CD4-positive, alpha-beta T cell treated with Interleukin-12 subunit alpha and Interleukin-12 subunit beta, for 1 hour (primary cell): ENCODE measurements around the gene NUDT19.
"Not testable (repeated sequence)": the region's sequence is repeated elsewhere in the genome, so short reads cannot be mapped to it uniquely, and the experiment has no call there.

ENCODE experiments used
- DNase-seq: peaks from one replicate; pipeline ENCODE4 v3.0.0-alpha.2; 2020

The NUDT19 gene

GRCh38 chr19:32675720-32676185, 15.9 kb upstream of the NUDT19 start, which contains the start of gene RGS9BP:
TSS of gene RGS9BP (plus strand) at chr19:32675848. CDS start at chr19:32676264, 416 bp downstream.
- DNase-seq = peak; percentile 76

GRCh38 chr19:32676186-32676894, 15.3 kb upstream of the NUDT19 start:
- peak; percentile 19 for DNase-seq

DNA sequence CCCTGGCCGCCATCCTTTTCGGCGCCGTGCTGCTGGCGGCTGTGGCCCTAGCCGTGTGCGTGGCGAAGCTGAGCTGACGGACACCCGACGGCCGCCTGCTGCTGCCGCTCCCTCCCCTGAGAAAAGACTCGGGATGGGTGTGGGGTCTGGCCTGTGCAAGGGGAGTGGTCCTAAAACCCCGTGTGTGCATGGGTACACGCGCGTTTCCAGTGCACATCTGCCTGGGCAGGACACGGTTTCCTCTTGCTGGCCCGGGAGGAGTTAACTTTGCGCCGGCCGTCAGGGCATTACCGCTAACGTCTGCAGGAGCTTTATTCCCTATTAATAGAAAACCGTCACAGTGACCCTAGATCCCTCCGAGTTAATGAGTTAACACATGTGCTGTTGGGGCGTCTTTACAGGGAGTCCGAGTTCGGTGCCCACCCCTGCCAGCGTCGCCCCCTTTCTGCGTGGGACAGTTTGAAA, 14.7 kb upstream of the NUDT19 start:
- DNase-seq = no peak

- no peak for DNase-seq
These were observed 14.0 kb upstream of the NUDT19 start for GRCh38 chr19:32677657-32678056.

- DNase-seq = no peak
These were observed 10.6 kb upstream of the NUDT19 start for GRCh38 chr19:32680986-32681385.

DNA sequence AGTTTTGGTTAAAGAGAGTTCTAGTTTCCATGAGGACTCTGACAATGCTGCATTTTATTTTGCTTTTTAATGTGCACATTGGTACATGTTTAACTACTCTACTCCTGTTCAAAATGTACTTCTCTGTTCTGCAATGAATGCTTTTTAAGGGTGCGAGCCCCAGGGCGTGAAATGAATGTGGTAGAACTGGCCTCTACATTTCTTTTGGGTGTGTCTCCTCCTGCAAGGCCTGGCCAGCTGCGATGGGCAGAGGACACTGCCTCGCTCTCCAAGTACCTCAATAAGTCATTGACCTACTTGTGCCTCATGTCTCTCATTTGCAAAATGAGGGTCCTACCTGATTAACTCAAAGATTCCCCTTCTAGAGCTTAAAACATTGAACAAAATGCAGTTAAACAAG, 9.3 kb upstream of the NUDT19 start:
- no peak for DNase-seq

DNA sequence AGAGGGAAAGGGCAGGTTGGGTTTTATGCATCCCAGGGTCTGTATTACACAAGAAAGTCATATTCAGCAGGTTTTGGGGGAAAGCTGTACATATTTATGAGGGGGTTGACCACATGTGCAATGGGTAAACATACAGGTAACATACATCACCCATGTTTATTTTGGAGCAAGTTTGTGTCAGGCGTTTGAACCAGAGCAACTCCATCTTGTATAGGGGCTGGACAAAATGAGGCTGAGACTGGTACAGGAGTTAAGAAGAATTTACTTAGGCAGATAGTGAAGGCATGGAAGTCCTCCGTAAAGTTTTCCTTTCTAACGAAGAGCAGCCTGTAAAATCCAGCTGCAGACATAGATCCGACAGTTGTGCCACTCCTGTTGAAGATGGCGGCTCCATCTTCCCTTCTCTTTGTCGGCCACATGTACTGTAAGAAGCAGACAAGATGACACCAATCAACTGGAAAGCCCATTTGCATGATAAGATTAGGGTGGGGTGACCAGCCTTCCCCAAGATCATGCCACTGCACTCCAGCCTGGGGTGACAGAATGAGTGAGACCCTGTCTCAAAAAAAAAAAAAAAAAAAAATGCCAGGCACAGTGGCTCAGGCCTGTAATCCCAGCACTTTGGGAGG, 4.7 kb upstream of the NUDT19 start:
- DNase-seq = no peak

GRCh38 chr19:32687681-32688080, 3.9 kb upstream of the NUDT19 start:
- DNase-seq = no peak

- no peak for DNase-seq
These were observed 3.3 kb upstream of the NUDT19 start for GRCh38 chr19:32688311-32688710.

GRCh38 chr19:32691952-32692726, 518 bp downstream of the NUDT19 start:
- DNase-seq = peak; percentile 49

GRCh38 chr19:32692727-32693061, 1.1 kb downstream of the NUDT19 start:
- DNase-seq = no peak

DNA sequence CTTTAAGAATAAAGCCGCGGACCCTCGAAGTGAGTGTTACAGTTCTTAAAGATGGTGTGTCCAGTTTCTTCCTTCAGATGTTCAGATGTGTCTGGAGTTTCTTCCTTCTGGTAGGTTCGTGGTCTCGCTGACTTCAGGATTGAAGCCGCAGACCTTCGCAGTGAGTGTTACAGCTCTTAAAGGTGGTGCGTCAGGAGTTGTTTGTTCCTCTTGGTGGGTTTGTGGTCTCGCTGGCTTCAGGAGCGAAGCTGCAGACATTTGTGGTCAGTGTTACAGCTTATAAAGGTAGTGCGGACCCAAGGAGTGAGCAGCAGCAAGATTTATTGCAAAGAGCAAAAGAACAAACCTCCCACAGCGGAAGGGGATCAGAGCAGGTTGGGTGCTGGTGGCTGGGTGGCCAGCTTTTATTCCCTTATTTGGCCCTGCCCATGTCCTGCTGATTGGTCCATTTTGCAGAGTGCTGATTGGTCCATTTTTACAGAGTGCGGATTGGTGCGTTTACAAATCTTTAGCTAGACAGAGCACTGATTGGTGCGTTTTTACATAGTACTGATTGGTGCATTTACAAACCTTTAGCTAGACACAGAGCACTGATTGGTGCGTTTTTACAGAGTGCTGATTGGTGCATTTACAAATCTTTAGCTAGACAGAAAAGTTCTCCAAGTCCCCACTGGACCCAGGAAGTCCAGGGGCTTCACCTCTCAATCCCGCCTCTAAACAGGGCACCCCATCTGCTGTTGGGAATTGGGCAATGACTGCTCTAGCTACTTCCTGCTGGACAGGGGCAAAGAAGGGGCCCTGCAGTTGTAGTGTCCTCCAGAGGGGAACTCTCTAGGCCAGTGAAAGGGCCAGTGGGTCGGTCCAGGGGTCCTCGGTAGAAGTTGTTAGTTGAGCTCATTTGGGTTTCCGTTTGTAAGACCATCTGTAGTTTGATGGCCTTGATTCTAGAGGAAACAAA, 1.8 kb downstream of the NUDT19 start:
- DNase-seq = peak; percentile 60

GRCh38 chr19:32694316-32694715, 2.7 kb downstream of the NUDT19 start:
- not testable (repeated sequence) for DNase-seq

DNA sequence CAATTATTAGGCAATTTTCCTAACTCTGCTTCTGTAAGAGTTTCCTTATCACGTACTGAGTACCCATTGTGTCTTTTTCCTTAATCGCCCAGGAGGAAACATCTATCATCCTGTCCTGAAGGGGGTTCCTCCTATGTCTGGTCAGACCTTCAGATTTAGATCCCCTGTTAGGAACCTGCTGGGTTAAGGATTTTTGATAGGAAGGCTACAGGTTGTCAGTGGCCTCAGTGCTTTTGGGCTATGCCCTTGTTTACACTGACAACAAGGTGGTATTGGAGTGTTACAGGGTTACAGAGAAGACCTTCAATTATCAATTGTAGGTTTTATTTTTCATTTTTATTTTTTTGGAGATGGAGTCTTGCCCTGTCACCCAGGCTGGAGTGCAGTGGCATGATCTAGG, 3.2 kb downstream of the NUDT19 start:
- not testable (repeated sequence) for DNase-seq

DNA sequence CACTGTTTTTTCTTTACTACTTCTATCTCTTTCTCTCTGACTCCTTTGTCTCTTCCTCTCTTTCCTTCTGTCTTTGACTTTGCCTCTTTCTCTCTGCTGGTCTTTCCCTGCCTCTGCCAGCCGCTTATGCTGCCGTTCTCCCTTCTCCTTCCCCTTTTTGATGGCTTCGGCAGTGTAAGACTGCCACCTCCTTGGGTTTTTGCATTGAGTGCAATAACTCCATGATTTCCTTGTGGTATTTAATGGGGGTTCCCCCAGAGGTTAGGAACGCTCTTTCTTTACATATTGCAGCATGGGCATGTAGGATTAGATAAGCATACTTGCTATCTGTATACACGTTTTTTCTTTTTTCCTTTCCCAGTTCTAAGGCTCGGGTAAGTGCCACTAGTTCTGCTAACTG, 3.9 kb downstream of the NUDT19 start:
- not testable (repeated sequence) for DNase-seq

- not testable (repeated sequence) for DNase-seq
These were observed 5.2 kb downstream of the NUDT19 start for GRCh38 chr19:32696771-32697170.

GRCh38 chr19:32700129-32700528, 8.5 kb downstream of the NUDT19 start:
- not testable (repeated sequence) for DNase-seq

DNA sequence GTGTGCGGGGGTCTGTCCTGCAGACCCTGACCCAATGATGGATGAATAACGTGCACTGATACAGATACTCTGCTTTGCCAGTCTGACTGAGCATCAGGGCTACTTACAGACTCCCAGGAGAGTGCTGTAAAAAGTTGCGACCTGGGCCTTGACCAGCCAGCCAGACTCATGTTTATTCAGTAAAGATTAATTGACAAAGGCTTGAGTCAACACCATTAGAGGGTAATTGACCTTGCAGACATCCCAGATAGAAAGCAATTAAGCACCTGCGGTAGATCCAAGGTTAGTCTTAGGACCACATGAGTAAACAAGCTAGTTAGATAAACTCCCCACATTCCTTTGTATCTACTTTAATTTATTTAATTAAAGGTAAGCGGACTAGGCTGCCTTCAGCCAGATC, 10.4 kb downstream of the NUDT19 start:
- no peak for DNase-seq

DNA sequence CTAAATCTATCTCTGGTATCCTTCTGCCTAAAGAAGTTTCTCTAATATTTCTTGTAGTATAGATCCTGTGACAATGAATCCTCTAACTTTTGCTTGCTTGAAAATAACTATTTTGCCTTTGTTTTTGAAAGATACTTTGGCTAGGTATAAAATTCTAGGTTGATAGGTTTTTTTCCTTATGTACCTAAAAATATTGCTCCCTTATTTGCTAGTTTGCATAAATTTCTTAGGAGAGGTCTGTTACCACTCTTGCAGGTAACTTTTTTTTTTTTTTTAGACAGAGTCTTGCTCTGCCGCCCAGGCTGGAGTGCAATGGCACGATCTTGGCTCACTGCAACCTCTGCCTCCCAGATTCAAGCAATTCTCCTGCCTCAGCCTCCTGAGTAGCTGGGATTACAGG, 12.4 kb downstream of the NUDT19 start:
- DNase-seq = not testable (repeated sequence)

GRCh38 chr19:32708457-32708856, 16.8 kb downstream of the NUDT19 start:
- DNase-seq = no peak

DNA sequence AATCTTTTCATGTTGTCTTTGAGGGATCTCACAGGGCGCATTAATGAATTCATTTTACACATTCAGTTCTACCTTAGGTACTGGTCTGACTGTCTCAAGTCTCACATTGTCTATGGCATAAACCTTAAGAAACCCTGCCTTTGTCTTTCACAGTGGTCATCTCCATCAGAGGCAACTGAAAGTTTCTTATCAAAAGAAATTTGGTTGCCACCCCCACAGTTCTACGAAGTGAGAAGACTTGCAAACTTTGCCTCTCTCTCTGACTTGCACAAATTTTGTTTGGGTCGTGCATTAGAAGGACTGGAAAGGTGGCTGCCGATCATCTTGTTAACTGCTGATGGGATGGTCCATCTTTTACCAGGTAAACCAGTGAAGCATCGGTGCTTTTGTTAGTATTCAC, 17.4 kb downstream of the NUDT19 start:
- DNase-seq = no peak

- DNase-seq = no peak
These were observed 20.1 kb downstream of the NUDT19 start for GRCh38 chr19:32711747-32712146.
